ENCODE measurements around the gene ELOVL3. TPM values are rescaled to one million over a fixed set of nuclear protein-coding genes. Genes with fewer than 3 reads are reported as not detected.

ELOVL3 gene
- total RNA-seq, 1 experiment from 2014 or later = 1.2 TPM

GRCh38 chr10:102241032-102241443 is 14.9 kb downstream of the ELOVL3 start:
- ChIA-PET POLR2A (no interaction called here), CTCF (interaction anchor here (0.6 to 1.0 kb wide), 3 partner anchors 9 to 112 kb away, joined by 4 read pairs; no protein-coding TSS in a partner anchor)

GRCh38 chr10:102241444-102242117 is 15.5 kb downstream of the ELOVL3 start, which contains the start of gene PITX3:
TSS of gene PITX3 (minus strand) at chr10:102241512. CDS start at chr10:102232080, 9,432 bp downstream.
- ATAC-seq = peak; percentile 79
- TF ChIP-seq SIN3A (IDR thresholded peaks at IDR 0.05; ENCODE audit: borderline replicate concordance, insufficient read depth, low read depth, low read length) (0 out of 2 replicates have a peak, but pooled peaks have one; percentile 68), TCF7L2 (IDR thresholded peaks at IDR 0.05; ENCODE audit: low read depth, low read length) (no peak), CTCF (IDR thresholded peaks at IDR 0.05) (no peak), POLR2AphosphoS5 (IDR thresholded peaks at IDR 0.05; ENCODE audit: low read depth, low read length) (0 out of 2 replicates have a peak, but pooled peaks have one; percentile 23)
- TF ChIP-seq, protein P1, sequence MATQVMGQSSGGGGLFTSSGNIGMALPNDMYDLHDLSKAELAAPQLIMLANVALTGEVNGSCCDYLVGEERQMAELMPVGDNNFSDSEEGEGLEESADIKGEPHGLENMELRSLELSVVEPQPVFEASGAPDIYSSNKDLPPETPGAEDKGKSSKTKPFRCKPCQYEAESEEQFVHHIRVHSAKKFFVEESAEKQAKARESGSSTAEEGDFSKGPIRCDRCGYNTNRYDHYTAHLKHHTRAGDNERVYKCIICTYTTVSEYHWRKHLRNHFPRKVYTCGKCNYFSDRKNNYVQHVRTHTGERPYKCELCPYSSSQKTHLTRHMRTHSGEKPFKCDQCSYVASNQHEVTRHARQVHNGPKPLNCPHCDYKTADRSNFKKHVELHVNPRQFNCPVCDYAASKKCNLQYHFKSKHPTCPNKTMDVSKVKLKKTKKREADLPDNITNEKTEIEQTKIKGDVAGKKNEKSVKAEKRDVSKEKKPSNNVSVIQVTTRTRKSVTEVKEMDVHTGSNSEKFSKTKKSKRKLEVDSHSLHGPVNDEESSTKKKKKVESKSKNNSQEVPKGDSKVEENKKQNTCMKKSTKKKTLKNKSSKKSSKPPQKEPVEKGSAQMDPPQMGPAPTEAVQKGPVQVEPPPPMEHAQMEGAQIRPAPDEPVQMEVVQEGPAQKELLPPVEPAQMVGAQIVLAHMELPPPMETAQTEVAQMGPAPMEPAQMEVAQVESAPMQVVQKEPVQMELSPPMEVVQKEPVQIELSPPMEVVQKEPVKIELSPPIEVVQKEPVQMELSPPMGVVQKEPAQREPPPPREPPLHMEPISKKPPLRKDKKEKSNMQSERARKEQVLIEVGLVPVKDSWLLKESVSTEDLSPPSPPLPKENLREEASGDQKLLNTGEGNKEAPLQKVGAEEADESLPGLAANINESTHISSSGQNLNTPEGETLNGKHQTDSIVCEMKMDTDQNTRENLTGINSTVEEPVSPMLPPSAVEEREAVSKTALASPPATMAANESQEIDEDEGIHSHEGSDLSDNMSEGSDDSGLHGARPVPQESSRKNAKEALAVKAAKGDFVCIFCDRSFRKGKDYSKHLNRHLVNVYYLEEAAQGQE (IDR thresholded peaks at IDR 0.05; ENCODE audit: insufficient read depth in 1 of 2, low read depth in 2 of 2, low read length in 1 of 2) = 0 out of 4 replicates have a peak, but pooled peaks of 1 of the 2 experiments have one; percentile 31
- POLR2A ChIA-PET = interaction anchor here (0.6 kb wide), 1 partner anchor 115 kb away, joined by 7 read pairs; no protein-coding TSS in a partner anchor
- DNase-seq (ENCODE audit: low read depth, low spot score) = peak; percentile 69
- Histone ChIP-seq H3K36me3 (ENCODE audit: control insufficient read depth, insufficient read depth, low read length) (peaks cover 5% of the 10 kb centered on the region; the same call in 1 of the 2 replicates), H3K27ac (ENCODE audit: low read length) (peak within 1 kb of the TSS; percentile 64), H3K4me1 (ENCODE audit: control insufficient read depth, insufficient read depth, low read length) (peaks cover 16% of the 10 kb centered on the region), H3K9me3 (ENCODE audit: control insufficient read depth, insufficient read depth, low read depth, low read length) (no peaks in the 10 kb centered on the region), H3K4me3 (ENCODE audit: low read depth in 2 of 2, low read length in 2 of 2) (peak within 1 kb of the TSS; percentile 67 to 84), H3K27me3 (ENCODE audit: control insufficient read depth, insufficient read depth, low read length) (no peaks in the 10 kb centered on the region)
- BruUV-seq (replicated peaks) = no TSS peak
- CTCF ChIA-PET = interaction anchor here (0.6 to 1.0 kb wide), 3 partner anchors 10 to 112 kb away, joined by 4 read pairs; no protein-coding TSS in a partner anchor
- intact Hi-C loops (cut with micrococcal nuclease; ENCODE audit: unreplicated experiment) = no loop called here
- in situ Hi-C loops (cut with HindIII; ENCODE audit: low pct_unique_long_range_greater_than_20kb, low sequenced_read_pairs) = no loop called here

More at GRCh38 chr10:102241032-102241443, 14.9 kb downstream of the ELOVL3 start:
- in situ Hi-C loops (cut with HindIII; ENCODE audit: low pct_unique_long_range_greater_than_20kb, low sequenced_read_pairs) (no loop called here), intact Hi-C loops (cut with micrococcal nuclease; ENCODE audit: unreplicated experiment) (no loop called here)
- BruUV-seq (replicated peaks) = no TSS peak
- Histone ChIP-seq H3K27ac (ENCODE audit: low read length) (no peak overlapping the region; the same call in 1 of the 2 replicates), H3K36me3 (ENCODE audit: control insufficient read depth, insufficient read depth, low read length) (peaks cover 5% of the 10 kb centered on the region; the same call in 1 of the 2 replicates), H3K27me3 (ENCODE audit: control insufficient read depth, insufficient read depth, low read length) (no peaks in the 10 kb centered on the region), H3K4me1 (ENCODE audit: control insufficient read depth, insufficient read depth, low read length) (peaks cover 11% of the 10 kb centered on the region), H3K4me3 (ENCODE audit: low read depth in 2 of 2, low read length in 2 of 2) (peak overlapping the region; percentile 67 to 84), H3K9me3 (ENCODE audit: control insufficient read depth, insufficient read depth, low read depth, low read length) (no peaks in the 10 kb centered on the region)
- DNase-seq (ENCODE audit: low read depth, low spot score) (no peak), ATAC-seq (peak; percentile 11)
- TF ChIP-seq CTCF (IDR thresholded peaks at IDR 0.05) (no peak), TCF7L2 (IDR thresholded peaks at IDR 0.05; ENCODE audit: low read depth, low read length) (no peak)

Measured in Panc1 (cell line).